Liver (tissue), 9 donors: ENCODE results near the gene HVCN1. TPM values are rescaled to one million over a fixed set of nuclear protein-coding genes. Genes with fewer than 3 reads are reported as not detected.

ENCODE experiments used
- DNase-seq: peaks from one replicate; pipeline ENCODE4 v3.0.0-alpha.2; 2017; ENCODE audit warnings: low spot score
- H3K27ac ChIP-seq, 2 donors: one replicate each; pipeline ENCODE4 v1.7.0; 2013; ENCODE audit warnings: inconsistent platforms in 2 of 2, low read length in 2 of 2, control low read depth in 1 of 2, low read depth in 1 of 2, mild to moderate bottlenecking in 1 of 2
- H3K27me3 ChIP-seq, 4 donors: one replicate each; pipeline versions ENCODE4 v1.6.1 to v1.7.0; 2013; ENCODE audit warnings: low read length in 3 of 4, inconsistent platforms in 1 of 4, mild to moderate bottlenecking in 1 of 4, moderate library complexity in 1 of 4; ENCODE audit not compliant: control insufficient read depth in 4 of 4, insufficient read depth in 4 of 4
- H3K36me3 ChIP-seq, 4 donors: one replicate each; pipeline versions ENCODE4 v1.6.1 to v1.7.0; 2013; ENCODE audit warnings: low read length in 3 of 4, mild to moderate bottlenecking in 3 of 4, low read depth in 1 of 4, moderate library complexity in 1 of 4; ENCODE audit not compliant: control insufficient read depth in 4 of 4, insufficient read depth in 3 of 4
- H3K4me1 ChIP-seq, 4 donors: one replicate each; pipeline versions ENCODE4 v1.6.1 to v1.7.0; 2013; ENCODE audit warnings: low read length in 3 of 4, mild to moderate bottlenecking in 3 of 4, moderate library complexity in 1 of 4; ENCODE audit not compliant: control insufficient read depth in 4 of 4, insufficient read depth in 4 of 4
- H3K4me3 ChIP-seq, 3 donors: one replicate each; pipeline versions ENCODE4 v1.6.1 to v1.7.0; 2013; ENCODE audit warnings: low read length in 3 of 3, control low read depth in 1 of 3, low read depth in 1 of 3, mild to moderate bottlenecking in 1 of 3
- H3K9ac ChIP-seq, 2 donors: one replicate each; pipeline ENCODE4 v1.7.0; 2013; ENCODE audit warnings: low read length in 2 of 2, mild to moderate bottlenecking in 2 of 2, moderate library complexity in 2 of 2, control low read depth in 1 of 2, low read depth in 1 of 2
- H3K9me3 ChIP-seq, 4 donors: one replicate each; pipeline versions ENCODE4 v1.6.1 to v1.7.0; 2013; ENCODE audit warnings: low read length in 3 of 4; ENCODE audit not compliant: control insufficient read depth in 4 of 4
- ATF3 ChIP-seq: IDR thresholded peaks from 2 replicates; pipeline ENCODE4 v1.6.1; 2016; ENCODE audit warnings: antibody characterized with exemption
- CTCF ChIP-seq: fragments of 150-350 bp; IDR thresholded peaks from 2 replicates; pipeline ENCODE4 v1.5.1; 2017; ENCODE audit warnings: improper control_type of control experiment, low read depth, low read length; ENCODE audit not compliant: missing input control
- EGR1 ChIP-seq, 2 donors: IDR thresholded peaks; 2 replicates each; pipeline ENCODE4 v1.6.1; 2016 to 2018; ENCODE audit warnings: antibody characterized with exemption in 2 of 2, low read depth in 2 of 2
- FOXA1 ChIP-seq: IDR thresholded peaks from 2 replicates; pipeline ENCODE4 v1.6.1; 2016; ENCODE audit warnings: antibody characterized with exemption
- FOXA2 ChIP-seq: IDR thresholded peaks from 2 replicates; pipeline ENCODE4 v1.6.1; 2016; ENCODE audit warnings: antibody characterized with exemption
- GABPA ChIP-seq, 2 donors: IDR thresholded peaks in 1 of 2; conservative IDR thresholded peaks in 1 of 2; 2 replicates each; pipeline ENCODE4 v1.6.1; 2016; ENCODE audit warnings: antibody characterized with exemption in 2 of 2, mild to moderate bottlenecking in 1 of 2, moderate library complexity in 1 of 2
- HNF4A ChIP-seq, 2 donors: conservative IDR thresholded peaks; 2 replicates each; pipeline ENCODE4 v1.6.1; 2016; ENCODE audit warnings: antibody characterized with exemption in 2 of 2, mild to moderate bottlenecking in 2 of 2
- HNF4G ChIP-seq: IDR thresholded peaks from 2 replicates; pipeline ENCODE4 v1.6.1; 2016; ENCODE audit warnings: antibody characterized with exemption
- JUND ChIP-seq, 2 donors: IDR thresholded peaks; 2 replicates each; pipeline ENCODE4 v1.6.1; 2016; ENCODE audit warnings: antibody characterized with exemption in 2 of 2
- MAX ChIP-seq: IDR thresholded peaks from 2 replicates; pipeline ENCODE4 v1.6.1; 2016; ENCODE audit warnings: antibody characterized with exemption
- NR2F2 ChIP-seq: IDR thresholded peaks from 2 replicates; pipeline ENCODE4 v1.6.1; 2016; ENCODE audit warnings: antibody characterized with exemption
- RAD21 ChIP-seq, 2 donors: IDR thresholded peaks; 2 replicates each; pipeline ENCODE4 v1.6.1; 2016; ENCODE audit warnings: antibody characterized with exemption in 2 of 2, mild to moderate bottlenecking in 2 of 2
- REST ChIP-seq: IDR thresholded peaks from 2 replicates; pipeline ENCODE4 v1.6.1; 2016; ENCODE audit warnings: antibody characterized with exemption, mild to moderate bottlenecking
- RXRA ChIP-seq, 2 donors: IDR thresholded peaks; 2 replicates each; pipeline ENCODE4 v1.6.1; 2017 to 2018; ENCODE audit warnings: antibody characterized with exemption in 2 of 2, mild to moderate bottlenecking in 1 of 2
- SP1 ChIP-seq: IDR thresholded peaks from 2 replicates; pipeline ENCODE4 v1.6.1; 2018; ENCODE audit warnings: antibody characterized with exemption, mild to moderate bottlenecking
- TAF1 ChIP-seq: conservative IDR thresholded peaks from 2 replicates; pipeline ENCODE4 v1.6.1; 2016; ENCODE audit warnings: antibody characterized with exemption, mild to moderate bottlenecking
- YY1 ChIP-seq: IDR thresholded peaks from 2 replicates; pipeline ENCODE4 v1.6.1; 2016; ENCODE audit warnings: antibody characterized with exemption, mild to moderate bottlenecking
- ZBTB33 ChIP-seq: IDR thresholded peaks from 2 replicates; pipeline ENCODE4 v1.6.1; 2016; ENCODE audit warnings: antibody characterized with exemption
- WGBS: extraction: QIAGEN DNeasy Blood & Tissue Kit; methylation state at CpG from one replicate; pipeline ENCODE4 v1.1.7; 2013; 5-methylcytosine and 5-hydroxymethylcytosine counted together
- polyA plus RNA-seq, 2 donors: library from polyadenylated mRNA; stranded (reverse) in 1 of 2; unstranded in 1 of 2; fragments of 200-250 nt in 1 of 2; fragments of >200 nt in 1 of 2; fragmentation: Nextera tagmentation in 1 of 2; extraction: Ambion mirVana in 1 of 2; gene quantifications; one replicate each; pipeline versions ENCODE4 v1.2.1 to v1.2.3, GENCODE V29; 2013 to 2015
- total RNA-seq, 2 donors: library from RNA; depleted of rRNA; stranded (reverse); fragments of >200 nt; gene quantifications; one replicate each; pipeline ENCODE4 v1.2.3, GENCODE V29; 2014
- donor health status: healthy.
- donor health status: healthy.
- donor health status: healthy.
- donor health status: healthy.
- donor health status: healthy.

The HVCN1 gene
- total and polyA plus RNA-seq, 4 donors, result 1.8 to 5.4 (median 2.5) TPM

GRCh38 chr12:110683888-110684287, 5.0 kb downstream of the HVCN1 start (continued):
- TF ChIP-seq FOXA2, result no peak
- TF ChIP-seq REST, result no peak
- TF ChIP-seq FOXA1, result no peak
- TF ChIP-seq SP1, result no peak

GRCh38 chr12:110680032-110680431, 8.9 kb downstream of the HVCN1 start:
- no peak for DNase-seq
- TF ChIP-seq CTCF (no peak), EGR1 (IDR thresholded peaks at IDR 0.05; ENCODE audit: low read depth in 2 of 2) (no peak), REST (no peak), FOXA2 (no peak), HNF4G (no peak), ATF3 (no peak), TAF1 (no peak), NR2F2 (no peak), RXRA (IDR thresholded peaks at IDR 0.05) (no peak), GABPA (IDR thresholded peaks at IDR 0.05 in 1 of 2, conservative IDR thresholded peaks at IDR 0.05 in 1 of 2) (no peak), ZBTB33 (no peak), FOXA1 (no peak), MAX (no peak), JUND (IDR thresholded peaks at IDR 0.05) (no peak), SP1 (no peak), HNF4A (conservative IDR thresholded peaks at IDR 0.05) (no peak), YY1 (no peak), RAD21 (IDR thresholded peaks at IDR 0.05) (no peak)
- Histone ChIP-seq H3K27me3 (no peaks in the 10 kb centered on the region), H3K27ac (no peak overlapping the region), H3K9me3 (peaks cover 0 to 1% (median 0%) of the 10 kb centered on the region in 4 donors), H3K36me3 (no peaks in the 10 kb centered on the region), H3K9ac (no peak overlapping the region), H3K4me1 (peaks cover 0 to 4% (median under 1%) of the 10 kb centered on the region in 4 donors), H3K4me3 (no peak overlapping the region)
- WGBS, result 86% methylated on average over 1 of the region's 1 CpG
